COLO829 (cell line): ENCODE data around the gene SRL.
"Not testable (repeated sequence)": the region's sequence is repeated elsewhere in the genome, so short reads cannot be mapped to it uniquely, and the experiment has no call there.

ENCODE experiments used
- DNase-seq: peaks from one replicate; pipeline ENCODE4 v3.0.0; 2012; ENCODE audit warnings: low spot score

SRL gene

DNA sequence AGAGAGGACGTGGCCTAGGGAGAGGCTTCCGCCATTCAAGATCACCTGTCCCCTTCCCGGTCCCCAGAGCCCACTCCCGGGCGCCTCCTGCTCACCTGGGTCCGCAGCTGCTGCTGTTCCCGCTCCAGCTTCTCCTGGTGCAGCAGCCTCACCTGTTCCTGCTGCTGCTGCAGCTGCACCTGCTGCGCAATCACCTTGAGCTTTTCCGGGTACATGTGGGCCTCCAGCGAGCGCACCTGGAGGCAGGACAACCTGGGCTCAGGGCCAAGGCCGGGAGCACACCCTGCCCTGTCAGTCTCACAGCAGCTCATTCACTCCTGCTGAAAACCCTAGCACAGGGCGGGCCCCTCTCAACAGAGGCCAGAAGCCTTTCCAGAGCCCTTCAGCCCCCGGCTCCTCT is 18.5 kb upstream of the SRL start:
- DNase-seq, result no peak

DNA sequence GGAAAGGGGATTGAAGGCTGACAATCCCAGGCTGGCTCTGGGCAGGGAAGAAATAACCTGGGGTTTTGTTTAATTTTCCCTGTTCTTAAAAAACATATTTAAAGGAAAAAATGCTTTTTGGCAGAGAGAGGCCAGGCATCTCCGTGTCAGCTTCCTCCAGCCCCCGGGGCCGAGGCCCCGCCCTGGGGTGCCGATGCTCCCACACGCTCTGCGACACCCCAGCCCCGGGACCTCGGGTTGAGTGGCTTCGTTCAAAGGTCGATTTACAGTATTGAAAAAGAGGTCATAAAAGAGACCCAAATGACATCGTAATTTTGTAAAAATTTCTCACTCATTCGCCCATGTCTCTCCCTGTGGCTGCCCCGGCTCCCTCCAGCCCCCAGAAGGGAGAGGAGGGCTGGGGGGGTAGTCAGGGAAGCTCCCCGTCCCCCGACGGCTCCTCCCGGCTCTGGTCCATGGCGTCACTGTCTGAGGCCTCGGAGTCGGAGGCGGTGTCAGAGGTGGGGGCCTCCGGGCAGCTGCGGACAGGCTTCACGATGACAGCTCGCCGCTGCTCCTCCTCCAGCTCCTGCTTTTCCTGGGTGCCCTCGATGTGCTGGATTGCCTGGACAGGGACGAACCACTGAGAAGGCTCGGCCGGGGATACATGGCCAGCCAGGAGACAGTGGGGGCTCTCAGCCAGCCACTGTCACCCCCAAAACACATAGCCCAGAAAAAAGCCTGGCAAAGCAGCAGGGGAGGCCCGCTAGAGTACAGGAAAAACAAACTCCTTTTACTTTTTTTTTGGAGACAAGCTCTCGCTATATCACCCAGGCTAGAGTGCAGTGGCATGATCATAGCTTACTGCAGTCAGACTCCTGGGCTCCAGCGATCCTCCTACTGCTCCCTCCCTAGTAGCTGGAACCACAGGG is 16.0 kb upstream of the SRL start:
- no peak for DNase-seq

DNA sequence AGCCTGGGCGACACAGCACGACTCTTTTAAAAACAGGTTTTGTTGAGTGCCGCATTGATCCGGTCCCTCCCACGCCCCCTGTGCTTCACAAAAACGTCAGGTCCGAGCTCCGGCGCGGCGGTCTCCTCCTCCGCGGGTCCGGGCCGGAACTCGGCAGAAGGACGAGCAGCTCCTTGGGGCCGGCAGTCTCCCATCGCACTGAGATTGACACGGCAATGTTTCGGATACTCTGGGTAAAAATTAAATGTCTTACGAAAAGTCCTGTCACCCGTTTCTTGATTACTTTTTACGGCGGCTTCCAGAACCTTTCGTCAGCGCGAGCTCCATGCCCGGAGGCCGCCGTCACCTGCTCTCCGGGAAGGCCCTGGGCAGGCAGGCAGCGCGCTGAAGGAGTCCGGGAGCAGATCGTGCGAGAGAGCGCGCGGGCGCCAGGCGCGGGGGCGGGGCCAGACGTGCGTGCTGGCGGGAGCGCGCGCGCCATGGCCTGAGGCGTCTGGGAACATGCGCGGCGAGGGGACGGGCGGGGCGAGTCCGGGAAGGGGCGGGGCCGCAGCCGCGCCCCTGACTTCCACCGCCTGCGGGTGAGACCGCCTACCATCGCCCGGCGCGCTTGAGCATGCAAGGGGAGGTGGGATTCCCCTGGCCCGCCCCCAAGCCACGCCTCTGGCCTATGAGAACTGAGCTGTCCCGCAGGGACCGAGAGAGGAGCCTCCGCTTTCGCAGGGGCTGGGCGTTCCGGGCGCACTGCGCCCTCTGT is 11.7 kb upstream of the SRL start:
- peak; percentile 98 for DNase-seq

DNA sequence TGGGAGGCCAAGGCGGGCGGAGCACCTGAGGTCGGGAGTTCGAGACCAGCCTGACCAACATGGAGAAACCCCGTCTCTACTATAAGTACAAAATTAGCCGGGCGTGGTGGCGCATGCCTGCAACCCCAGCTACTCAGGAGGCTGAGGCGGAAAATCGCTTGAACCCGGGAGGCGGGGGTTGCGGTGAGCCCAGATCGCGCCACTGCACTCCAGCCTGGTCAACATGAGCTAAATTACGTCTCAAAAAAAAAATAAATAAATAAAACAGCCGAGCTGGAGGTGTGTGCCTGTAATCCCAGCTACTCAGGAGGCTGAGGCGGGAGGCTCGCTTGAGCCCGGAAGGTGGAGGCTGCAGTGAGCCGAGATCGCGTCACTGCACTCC is 11.1 kb upstream of the SRL start:
- DNase-seq, result not testable (repeated sequence)

DNA sequence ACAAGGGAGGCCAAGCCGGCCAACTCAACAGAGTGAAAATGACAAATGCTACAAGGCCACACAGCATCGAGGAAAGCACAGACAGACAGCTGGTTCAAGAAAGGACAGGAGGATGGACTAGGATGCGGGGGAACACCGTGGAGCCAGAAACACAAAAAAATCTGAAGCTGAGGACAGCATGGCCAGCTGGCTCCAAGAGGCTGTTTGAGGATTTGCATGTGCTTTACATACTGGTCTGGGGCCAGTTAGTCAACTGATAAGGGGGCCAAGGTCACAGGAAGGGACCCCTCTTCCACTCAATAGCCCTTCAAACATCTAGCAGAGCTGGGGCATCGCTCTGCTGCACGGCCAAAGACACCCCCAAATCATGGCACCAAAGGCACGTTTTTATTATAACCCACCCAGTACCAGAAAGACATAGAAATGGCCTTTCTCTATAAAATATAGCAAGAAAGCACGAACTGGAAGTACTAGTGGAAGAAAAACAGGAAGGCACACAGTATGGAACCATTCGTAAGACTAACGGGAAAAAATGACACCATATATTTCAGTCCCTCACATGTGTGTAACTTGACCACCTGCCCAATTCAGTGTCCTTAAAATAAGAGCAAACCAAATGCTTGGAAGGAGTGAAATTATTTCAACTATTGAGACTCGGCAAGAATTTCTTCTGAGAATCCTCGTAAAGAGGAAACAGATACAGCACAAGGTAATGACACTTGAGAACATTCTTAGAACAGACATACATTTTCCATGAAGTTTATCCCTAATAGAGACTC is 7.8 kb upstream of the SRL start:
- DNase-seq, result no peak

DNA sequence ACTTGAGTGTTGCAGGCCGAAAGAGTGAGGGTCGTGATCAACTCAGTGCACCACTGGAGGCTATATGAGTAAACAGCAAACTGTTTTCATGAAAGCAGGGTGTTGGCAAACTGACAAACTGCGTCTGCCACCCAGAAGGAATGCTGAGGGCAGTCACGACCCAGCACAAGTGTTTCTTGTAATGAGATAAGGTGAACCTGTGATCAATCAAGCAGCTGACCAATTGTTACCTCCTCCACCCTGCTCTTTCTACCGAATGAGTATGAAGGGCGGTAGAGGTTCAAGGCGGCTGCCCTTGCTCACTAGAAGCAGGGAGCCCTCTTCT is 5.5 kb upstream of the SRL start:
- no peak for DNase-seq

DNA sequence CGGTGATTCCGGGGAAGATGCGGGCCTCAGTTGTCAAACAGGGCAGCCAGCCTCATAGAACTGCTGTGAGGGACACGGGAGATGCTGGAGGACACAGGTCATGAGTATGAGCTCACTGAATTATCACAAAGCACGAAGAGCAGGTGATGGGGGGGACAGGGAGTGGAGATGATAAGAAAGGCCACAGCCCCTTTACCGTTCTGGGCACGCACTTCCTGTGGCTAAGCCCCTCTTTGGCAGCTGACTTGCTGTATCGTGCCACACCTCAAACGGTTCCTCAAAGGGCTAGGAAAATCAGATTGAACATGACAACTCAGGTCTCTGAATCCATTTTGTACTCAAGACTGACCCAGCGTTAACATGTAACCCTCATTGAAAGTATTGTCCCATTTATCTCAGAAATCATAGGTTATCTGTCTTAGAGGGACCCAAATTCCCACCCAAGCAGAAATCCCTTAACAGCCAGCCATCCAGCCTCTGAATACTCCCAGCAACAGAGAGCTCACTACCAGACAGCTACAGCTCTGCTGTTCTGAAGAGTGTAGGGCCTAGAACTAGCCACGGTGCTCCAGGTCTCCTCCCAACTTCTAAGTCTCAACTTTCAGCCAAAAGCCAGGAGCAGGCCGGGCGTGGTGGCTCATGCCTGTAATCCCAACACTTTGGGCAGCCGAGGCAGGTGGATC is 5.0 kb upstream of the SRL start:
- DNase-seq, result no peak

DNA sequence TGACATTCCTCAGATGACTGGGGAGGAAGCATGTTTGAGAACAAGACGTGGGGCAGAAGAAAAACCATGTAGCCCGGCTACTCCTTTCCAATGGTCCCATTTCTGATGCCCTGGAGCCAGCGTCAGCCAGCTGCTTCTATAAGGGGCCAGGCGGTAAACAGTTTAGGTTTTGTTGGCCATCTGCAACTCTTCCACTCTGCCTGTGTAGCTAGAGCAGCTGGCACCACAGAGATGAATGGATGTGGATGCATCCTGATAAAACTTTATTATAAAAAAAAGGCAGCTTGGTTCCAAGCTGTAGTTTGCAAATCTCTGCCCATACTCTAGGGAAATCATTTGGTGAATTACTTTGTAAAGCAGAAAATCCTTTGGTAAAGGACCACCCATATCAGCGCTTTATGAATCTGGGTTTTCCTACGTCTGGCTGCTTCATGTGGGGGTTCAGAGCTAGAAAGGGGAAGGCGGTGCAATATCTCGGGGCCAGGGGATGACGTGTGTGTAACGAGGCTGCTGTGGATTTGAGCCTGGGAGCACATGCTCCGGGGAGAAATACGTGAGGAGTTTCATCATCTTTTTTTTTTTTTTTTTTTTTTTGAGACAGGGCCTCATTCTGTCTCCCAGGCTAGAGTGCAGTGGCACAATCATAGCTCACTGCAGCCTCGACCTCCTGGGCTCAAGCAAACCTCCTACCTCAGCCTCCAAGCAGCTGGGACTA is 3.4 kb upstream of the SRL start:
- DNase-seq, result no peak

DNA sequence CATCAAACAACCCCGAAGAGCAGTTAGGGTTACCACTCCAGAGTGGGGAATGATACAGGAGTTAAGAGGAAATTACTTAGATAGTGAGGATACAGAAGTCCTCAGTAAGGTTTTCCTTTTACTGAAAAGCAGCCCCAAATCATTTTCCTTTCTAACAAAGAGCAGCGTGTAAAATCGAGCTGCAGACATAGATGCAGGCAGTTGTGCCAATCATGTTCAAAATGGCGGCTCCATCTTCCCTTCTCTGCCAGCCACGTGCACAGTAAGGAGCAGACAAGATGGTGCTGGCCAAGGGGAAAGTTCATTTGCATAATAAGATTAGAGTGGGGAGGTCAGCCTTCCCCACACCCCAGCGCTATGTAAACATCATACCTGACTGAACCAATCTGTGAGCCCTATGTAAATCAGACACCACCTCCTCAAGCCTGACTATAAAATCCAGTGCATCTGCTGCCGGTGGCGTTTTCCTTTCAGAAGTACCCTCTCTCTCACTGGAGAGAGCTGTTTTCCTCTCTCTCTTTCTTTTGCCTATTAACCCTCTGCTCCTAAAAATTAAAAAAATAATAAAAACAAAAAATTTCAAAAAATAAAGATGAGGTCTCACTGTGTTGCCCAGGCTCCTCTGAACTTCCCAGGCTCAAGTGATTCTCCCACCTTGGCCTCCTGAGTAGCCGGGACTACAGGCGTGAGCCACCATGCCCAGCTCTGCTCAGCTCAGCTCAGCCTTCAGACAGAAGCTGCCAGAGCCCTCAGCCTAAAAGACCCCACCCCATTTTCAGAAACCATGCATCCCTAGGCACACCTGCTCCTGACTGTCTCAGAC is 2.6 kb upstream of the SRL start:
- DNase-seq, result no peak

DNA sequence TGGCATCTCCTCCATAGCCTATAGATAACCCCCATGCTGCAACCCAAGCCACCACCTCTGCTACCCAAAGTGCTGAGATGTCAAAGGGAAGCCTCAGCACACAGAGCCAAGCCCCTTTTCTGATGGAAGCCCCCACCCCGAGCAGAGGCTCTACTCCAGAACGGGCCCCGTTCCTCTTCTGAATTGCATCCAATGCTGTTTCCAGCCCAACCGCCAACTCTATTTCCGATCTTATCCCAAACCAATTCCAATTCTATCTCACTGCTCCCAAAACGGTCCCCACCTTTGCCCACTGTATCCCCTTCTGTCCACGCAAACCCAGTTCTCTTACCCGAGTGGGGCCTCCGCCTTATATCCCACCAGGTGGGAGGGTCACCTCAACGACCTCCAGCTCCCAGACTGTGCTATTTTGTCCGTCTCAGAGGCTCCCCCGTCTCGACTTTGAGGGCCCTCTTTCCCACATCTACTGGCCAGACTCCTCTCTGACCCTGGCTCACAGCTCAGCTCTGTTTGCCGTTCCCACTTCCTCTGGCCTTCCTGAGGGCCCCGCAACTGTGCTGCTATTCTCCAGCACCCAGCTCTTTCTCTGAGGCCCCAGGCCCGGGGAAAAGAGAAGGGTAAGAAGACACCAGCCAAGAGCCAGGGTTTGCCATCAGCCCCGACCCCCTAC is 487 bp downstream of the SRL start:
- no peak for DNase-seq

DNA sequence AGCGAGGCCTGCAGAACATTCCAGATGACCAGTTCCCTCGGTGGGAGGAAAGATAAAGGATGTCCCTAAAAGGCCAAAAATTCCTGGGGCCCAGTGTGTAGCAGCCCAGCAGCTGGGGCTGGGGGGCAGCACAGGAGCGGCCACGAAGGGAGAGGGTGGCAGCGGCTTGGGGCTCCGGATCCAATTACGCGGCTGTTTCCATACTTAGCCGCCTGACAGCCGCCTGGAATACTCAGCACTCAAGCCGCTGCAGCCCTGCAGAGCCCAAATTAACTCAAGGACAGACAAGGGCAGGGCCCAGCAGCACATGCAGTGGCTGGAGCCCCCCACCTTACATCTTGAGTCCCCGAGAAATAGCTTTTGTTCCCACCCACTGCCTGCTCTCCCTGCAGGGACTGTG is 1.3 kb downstream of the SRL start:
- DNase-seq, result no peak

DNA sequence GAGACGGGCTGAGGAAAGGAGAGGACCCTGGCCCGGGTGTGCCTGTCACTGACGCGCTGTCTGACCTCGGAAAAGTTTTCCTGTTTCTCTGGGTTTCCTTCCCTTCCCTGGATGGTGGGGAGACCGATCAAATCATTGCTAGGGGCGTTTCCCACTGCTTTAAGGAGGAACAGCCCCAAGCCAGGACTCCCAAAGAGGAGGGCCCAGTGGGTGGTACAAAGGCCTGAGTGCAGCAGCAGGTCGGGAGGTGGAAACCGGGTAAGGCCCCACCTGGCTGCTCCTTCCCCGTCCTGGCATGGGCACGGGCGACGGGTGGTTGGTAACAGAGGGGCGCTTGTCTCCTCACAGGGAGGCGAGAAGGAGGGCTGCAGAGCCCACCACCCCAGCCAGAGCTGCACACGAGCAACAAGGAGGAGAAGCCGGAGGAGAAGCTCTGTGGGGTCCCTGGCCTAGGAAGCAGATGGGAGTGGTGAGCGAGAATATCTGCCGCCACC is 2.2 kb downstream of the SRL start:
- DNase-seq, result no peak

DNA sequence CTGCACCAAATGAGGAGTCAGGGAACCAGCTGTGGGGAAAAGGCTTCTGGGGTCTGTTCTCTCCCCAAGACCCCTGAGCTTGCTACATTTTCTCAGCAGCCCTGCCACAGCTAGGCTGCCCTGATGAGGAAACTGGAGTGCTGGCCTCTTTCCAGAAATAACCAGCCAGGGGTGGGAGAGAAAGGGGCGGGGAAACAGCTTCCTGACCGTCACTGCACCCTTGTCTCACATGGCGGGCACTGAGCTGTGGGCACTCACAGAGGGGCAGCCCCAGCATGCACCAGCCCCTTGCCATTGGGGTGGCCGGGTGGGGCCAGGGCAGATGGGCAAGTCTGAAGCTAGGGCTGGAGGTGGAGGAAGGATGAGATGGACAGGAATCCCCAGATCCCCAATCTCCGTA is 2.9 kb downstream of the SRL start:
- DNase-seq, result no peak

DNA sequence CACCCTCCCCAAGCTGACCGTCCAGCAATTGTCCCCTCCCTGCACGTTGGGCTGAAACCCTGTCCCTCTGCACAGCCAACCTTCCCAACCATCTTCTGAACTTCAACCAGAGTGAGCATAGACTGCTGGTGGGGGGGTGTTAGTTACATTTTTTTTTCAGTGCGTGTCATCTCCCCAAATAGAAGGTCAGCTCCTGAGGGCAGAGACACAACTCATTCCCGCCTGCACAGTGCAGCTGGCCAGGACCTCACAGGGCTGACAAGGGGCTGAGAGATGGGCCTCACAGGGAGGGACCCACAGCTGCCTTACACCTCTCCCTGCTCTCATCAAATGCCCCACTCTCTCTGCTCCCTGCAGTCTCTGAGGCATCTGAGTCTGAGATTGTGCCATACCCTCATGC is 8.4 kb downstream of the SRL start:
- no peak for DNase-seq

DNA sequence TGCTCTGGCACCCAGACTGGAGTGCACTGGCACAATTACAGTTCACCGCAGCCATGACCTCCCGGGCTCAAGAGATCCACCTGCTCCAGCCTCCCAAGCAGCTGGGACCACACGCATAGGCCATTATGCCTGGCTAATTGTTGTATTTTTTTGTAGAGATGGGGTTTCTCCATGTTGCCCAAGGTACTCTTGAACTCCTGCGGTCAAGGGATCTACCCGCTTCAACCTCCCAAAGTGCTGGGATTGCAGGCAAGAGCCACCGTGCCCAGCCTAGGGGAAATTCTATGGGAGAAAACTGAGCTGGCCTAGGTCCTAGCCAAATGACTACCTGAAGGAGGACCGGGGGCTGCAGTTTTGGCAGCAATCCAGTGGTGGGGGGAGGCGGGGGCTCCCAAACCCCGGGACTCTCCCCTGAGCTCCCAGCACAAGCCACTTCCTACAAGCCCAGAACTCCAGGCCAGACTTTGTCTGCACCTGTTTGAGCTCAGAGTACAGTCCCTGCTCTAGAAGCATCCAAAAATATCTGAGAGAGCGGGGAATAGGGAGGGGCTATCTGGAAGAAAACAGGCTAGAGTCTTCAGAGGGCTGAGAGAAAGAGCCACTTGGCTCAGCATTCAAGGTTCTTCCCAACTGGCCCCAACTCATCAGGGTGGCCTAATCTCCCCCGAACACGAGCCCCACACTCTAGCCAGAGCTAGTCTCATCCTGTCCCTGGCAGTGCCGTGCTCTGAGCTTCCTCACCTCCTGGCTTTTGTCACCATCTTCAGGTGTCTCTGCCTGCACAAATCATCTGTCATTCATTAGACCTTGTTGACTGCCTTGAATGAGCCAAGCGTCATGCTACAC is 9.1 kb downstream of the SRL start:
- DNase-seq, result no peak

DNA sequence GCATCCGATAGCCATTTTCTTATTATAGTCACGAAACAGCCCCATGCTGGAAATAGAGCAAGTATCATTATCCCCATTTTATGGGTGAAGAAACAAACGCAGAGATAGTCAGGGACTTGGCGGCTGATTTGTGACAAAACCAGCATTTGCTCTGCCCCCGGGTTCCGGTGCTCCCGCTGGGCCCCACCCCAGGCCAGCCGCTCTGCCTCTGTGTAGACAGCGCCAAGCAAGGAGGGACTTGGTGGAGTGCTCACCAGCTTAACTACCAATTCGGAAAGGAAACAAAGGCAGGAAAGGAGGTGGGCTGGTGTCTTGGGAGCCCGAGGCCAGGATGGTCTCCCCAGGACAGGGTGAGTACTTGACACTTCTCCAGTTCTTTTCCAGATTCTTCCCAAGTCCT is 10.0 kb downstream of the SRL start:
- DNase-seq, result no peak

DNA sequence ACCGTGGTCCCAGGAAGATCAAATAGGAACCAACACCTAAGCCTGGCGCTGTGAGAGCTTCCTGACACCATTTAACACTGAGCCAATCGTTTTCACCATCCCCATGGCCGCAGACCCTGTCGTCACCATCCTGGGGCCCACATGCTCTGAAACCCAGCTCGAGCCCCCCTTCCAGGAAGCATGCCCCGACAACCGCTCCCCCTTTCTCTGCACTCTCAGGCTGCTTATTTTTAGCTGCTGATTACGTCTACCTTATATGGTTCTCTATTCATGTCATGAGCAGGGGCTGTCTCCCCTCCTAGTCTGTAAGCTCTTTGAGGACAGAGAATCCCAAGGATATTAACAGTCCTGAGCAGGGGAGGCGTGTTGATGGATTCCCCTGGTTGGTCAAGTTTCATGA is 10.5 kb downstream of the SRL start:
- DNase-seq, result no peak

DNA sequence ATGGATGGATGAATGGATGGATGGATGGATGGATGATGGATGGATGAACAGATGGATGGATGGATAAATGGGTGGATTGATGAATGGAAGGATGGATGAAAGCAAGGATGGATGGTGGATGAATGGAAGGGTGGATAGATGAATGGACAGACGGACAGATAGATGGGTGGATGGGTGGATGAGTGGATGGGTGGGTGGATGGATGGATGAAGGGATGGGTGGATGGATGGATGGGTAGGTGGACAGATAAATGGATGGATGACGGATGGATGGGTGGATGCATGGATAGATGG is 14.9 kb downstream of the SRL start:
- no peak for DNase-seq
